ENCODE results near the gene GPC3.
"Not testable (repeated sequence)": the region's sequence is repeated elsewhere in the genome, so short reads cannot be mapped to it uniquely, and the experiment has no call there.

GPC3 gene

GRCh38 chrX:133774807-133775206, 210.6 kb downstream of the GPC3 start (continued):
- TF ChIP-seq ZFP69B (tag by site-specific recombination; IDR thresholded peaks at IDR 0.05), result no peak
- no peak for TF ChIP-seq ZNF549 (tag by site-specific recombination; IDR thresholded peaks at IDR 0.05)
- TF ChIP-seq KLF16 (tag by site-specific recombination; IDR thresholded peaks at IDR 0.05), result no peak
- no peak for TF ChIP-seq ZNF544 (tag by site-specific recombination; IDR thresholded peaks at IDR 0.05)
- TF ChIP-seq ZNF548 (tag by site-specific recombination; IDR thresholded peaks at IDR 0.05), result no peak

- H3K9me3 ChIP-seq (ENCODE audit: control insufficient read depth, insufficient read depth, low read depth, low read length), result no peaks in the 10 kb centered on the region
- 0 out of 2 replicates have a peak, but pooled peaks cover 3% of the 10 kb centered on the region for H3K4me1 ChIP-seq (ENCODE audit: control insufficient read depth, insufficient read depth, low read length)
- ChIA-PET POLR2A (no interaction called here), CTCF (interaction anchor here (1.0 kb wide), 1 partner anchor 74 kb away, joined by 3 read pairs; no protein-coding TSS in a partner anchor)
- no peak overlapping the region for H3K4me3 ChIP-seq (ENCODE audit: low read depth, low read length)
- TF ChIP-seq GLI4 (tag by site-specific recombination; IDR thresholded peaks at IDR 0.05), result no peak
- no peak for TF ChIP-seq ZNF138 (tag by site-specific recombination; IDR thresholded peaks at IDR 0.05; ENCODE audit: borderline replicate concordance)
- TF ChIP-seq ZNF146 (tag by site-specific recombination; IDR thresholded peaks at IDR 0.05), result no peak
- TF ChIP-seq ZNF18 (tag by site-specific recombination; IDR thresholded peaks at IDR 0.05), result no peak
- TF ChIP-seq ZNF121 (tag by site-specific recombination; IDR thresholded peaks at IDR 0.05), result no peak
- no peak for TF ChIP-seq GLIS2 (tag by site-specific recombination; IDR thresholded peaks at IDR 0.05)
- TF ChIP-seq ZBTB11 (tag by site-specific recombination; conservative IDR thresholded peaks at IDR 0.05; ENCODE audit: low read depth), result no peak
- TF ChIP-seq ZNF791 (tag by site-specific recombination; IDR thresholded peaks at IDR 0.05), result no peak
- TF ChIP-seq ZNF645 (tag by site-specific recombination; IDR thresholded peaks at IDR 0.05), result no peak
- H3K36me3 ChIP-seq (ENCODE audit: control insufficient read depth in 2 of 2, insufficient read depth in 1 of 2, low read length in 2 of 2), result no peaks in the 10 kb centered on the region
- no peak overlapping the region for H3K27ac ChIP-seq (ENCODE audit: extremely low read depth, low read depth, low read length)
Measured at GRCh38 chrX:133771086-133771646, 214.2 kb downstream of the GPC3 start.

GRCh38 chrX:133762976-133763548, 222.3 kb downstream of the GPC3 start:
- H3K9me3 ChIP-seq (ENCODE audit: control insufficient read depth, insufficient read depth, low read depth, low read length); H3K36me3 ChIP-seq (ENCODE audit: control insufficient read depth in 2 of 2, insufficient read depth in 1 of 2, low read length in 2 of 2); CTCF ChIA-PET; H3K4me3 ChIP-seq (ENCODE audit: low read depth, low read length); H3K4me1 ChIP-seq (ENCODE audit: control insufficient read depth, insufficient read depth, low read length); H3K27ac ChIP-seq (ENCODE audit: extremely low read depth, low read depth, low read length); POLR2A ChIA-PET: not testable (repeated sequence)

GRCh38 chrX:133754657-133755056, 230.7 kb downstream of the GPC3 start:
- Histone ChIP-seq H3K27ac (ENCODE audit: extremely low read depth, low read depth, low read length) (no peak overlapping the region), H3K36me3 (ENCODE audit: control insufficient read depth in 2 of 2, insufficient read depth in 1 of 2, low read length in 2 of 2) (no peaks in the 10 kb centered on the region), H3K9me3 (ENCODE audit: control insufficient read depth, insufficient read depth, low read depth, low read length) (no peaks in the 10 kb centered on the region), H3K4me3 (ENCODE audit: low read depth, low read length) (no peak overlapping the region), H3K4me1 (ENCODE audit: control insufficient read depth, insufficient read depth, low read length) (no peaks in the 10 kb centered on the region)
- TF ChIP-seq KLF10 (tag by site-specific recombination; IDR thresholded peaks at IDR 0.05), result no peak
- TF ChIP-seq AEBP2 (tag by site-specific recombination; IDR thresholded peaks at IDR 0.05; ENCODE audit: borderline replicate concordance), result no peak
- TF ChIP-seq EGR2 (tag by site-specific recombination; IDR thresholded peaks at IDR 0.05; ENCODE audit: low read depth), result no peak
- no peak for TF ChIP-seq ZNF501 (tag by site-specific recombination; IDR thresholded peaks at IDR 0.05)
- no peak for TF ChIP-seq ZNF777 (tag by site-specific recombination; IDR thresholded peaks at IDR 0.05; ENCODE audit: borderline replicate concordance)
- no peak for TF ChIP-seq ZNF394 (tag by site-specific recombination; IDR thresholded peaks at IDR 0.05; ENCODE audit: borderline replicate concordance)
- no peak for TF ChIP-seq ZNF473 (tag by site-specific recombination; IDR thresholded peaks at IDR 0.05)
- no peak for TF ChIP-seq ZNF645 (tag by site-specific recombination; IDR thresholded peaks at IDR 0.05)
- CTCF ChIA-PET, result no interaction called here
- POLR2A ChIA-PET, result no interaction called here

Data from HEK293 (cell line).